GM18517 (cell line): ENCODE measurements around the gene SLC7A1.

Source experiments
- ATAC-seq: cut with Tn5 transposase; IDR thresholded peaks from one replicate; pipeline ENCODE4 v1.9.1; 2021; ENCODE audit warnings: mild to moderate bottlenecking, moderate library complexity; ENCODE audit not compliant: unreplicated experiment

SLC7A1 gene

DNA sequence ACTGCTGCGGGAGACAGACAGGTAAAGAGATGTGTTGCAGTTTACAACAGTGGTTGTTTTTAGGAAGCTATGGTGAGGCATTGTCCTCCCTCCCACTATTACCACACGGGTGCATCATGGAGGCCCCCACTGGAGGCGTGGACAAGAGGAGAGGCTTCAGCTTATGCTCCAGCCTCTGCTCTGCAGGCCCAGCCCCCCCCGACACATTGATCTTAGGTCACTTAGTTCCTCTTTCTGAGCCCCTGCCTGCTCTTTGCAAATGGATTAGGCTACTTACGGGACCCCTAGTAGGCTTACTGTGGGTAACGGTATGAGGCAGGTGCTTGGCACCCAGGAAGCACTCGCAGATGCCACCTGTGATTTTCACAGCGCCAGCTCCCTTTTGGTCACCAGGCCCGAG, 123.9 kb downstream of the SLC7A1 start:
- no peak for ATAC-seq

DNA sequence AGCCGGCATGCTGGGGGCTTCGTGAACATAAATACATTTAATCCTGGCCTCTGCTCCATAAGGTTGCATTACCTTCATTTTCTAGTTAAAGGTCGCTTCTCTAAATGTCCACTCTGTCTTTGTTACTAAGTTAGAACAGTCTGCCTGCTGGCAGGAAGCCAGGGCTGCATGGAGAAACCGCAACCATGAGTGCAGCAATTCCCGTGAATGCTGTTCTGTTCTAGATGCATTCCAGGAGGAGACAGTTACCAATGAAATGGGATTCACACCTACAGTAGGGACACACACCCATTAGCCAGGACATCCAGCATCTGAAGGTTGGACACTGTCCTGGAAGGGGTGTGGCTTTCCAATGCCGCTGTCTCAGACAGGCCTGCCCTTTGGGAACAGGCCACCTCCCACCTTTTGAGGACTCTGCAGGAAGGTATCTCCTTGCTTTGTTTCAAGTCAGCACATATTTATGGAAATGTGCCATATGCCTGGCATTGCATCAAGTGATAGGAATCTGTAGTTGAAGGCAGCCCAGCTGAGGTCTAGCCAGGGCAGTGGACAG, 129.7 kb downstream of the SLC7A1 start:
- ATAC-seq: no peak

DNA sequence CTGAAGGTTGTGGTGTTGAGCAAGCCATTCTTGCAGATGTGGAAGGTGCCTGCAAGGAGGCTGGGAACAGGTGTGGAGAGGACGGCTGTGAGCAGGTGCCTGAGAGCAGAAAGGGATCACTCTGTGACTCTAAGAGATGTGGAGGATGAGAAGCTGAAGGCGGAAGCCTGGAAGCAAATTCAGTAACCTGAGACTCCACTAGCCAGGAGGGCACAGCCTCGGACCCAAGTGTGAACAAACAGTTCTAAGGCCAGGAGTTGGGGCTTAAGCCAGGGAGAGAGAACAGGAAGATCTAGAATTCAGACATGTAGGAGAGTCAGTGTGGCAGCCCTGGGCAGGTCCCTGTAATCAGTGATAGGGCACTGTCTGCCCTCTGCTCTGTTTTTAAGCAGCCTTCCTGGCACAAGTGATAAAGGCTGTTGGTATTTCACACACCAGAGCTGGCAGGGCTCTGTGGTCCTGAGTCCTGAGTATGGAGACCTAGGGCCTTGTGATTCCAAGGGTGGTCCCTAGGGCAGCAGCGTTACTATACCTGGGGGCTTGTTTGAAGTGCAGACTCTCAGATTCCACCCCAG, 131.3 kb downstream of the SLC7A1 start:
- no peak for ATAC-seq

DNA sequence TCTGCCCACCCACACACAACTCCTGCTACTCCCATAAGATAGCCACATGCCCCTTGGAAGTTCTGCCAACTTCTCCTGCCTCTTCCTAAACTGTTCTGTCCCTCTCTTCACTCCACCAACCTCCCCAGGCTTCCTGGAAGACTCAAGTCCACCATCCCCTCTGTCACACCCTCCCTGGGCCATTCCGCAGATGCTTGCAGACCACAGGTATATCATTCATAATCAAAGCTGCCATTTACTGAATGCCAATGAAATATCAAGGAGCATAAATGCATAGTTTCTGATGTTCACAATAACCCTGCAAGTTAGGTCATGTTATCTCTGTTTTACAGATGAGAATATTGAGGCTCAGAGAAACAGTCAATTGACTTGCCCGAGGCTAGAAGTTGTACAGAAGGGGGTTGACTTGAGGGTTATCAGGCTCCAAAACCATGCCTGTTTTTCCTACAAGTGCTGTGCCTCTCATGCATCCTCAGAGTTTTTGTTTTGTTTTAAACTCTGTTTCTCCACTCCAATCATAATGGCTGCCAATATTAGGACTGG, 135.6 kb downstream of the SLC7A1 start:
- ATAC-seq: no peak
